Heart left ventricle (tissue), 13 donors: ENCODE data around the gene ARMC2.

Experiments used
- CTCF ChIP-seq, 12 donors: fragments of 200-600 bp; sonication (generic) in 4 of 12; IDR thresholded peaks; one replicate each; pipeline versions ENCODE4 v1.5.0 to v1.8.0; 2018 to 2022; ENCODE audit warnings: antibody characterized with exemption in 12 of 12, mild to moderate bottlenecking in 5 of 12
- POLR2A ChIP-seq, 2 donors: fragments of 450-650 bp; IDR thresholded peaks; one replicate each; pipeline ENCODE4 v1.6.1; 2017; ENCODE audit warnings: antibody characterized with exemption in 2 of 2, mild to moderate bottlenecking in 2 of 2, moderate library complexity in 2 of 2
- donor health status: ischemic (EF 13 %, LVEDD 7.1; RV severe dilation, severe dysfunction).
- donor health status: DM: no; HTN: yes; CAD: no.
- donor health status: DM: no; HTN: no; CAD: no.
- donor health status: ischemic (EF 25% LVEDD 6.9; RV normal size, moderate dysfunction).
- donor health status: ischemic (EF 25% LVEDD 5.7; RV mildly dilated, moderate dysfunction).
- donor health status: ischemic (EF 35%, LVEDD 5.7; RV mildly dilated, moderate dysfunction).
- donor health status: nonischemic (EF 11% LVEDD 7.7; RV severe dilation, severe dysfunction).
- donor health status: DM: yes; HTN: yes; CAD: no.
- donor health status: PGD.
- donor health status: ischemic (EF 29% LVEDD 5.4; RV normal size, mild dysfunction).
- donor health status: nonischemic (EF 23%, LVEDD 6.1; RV moderate dilation, normal function).

DNA sequence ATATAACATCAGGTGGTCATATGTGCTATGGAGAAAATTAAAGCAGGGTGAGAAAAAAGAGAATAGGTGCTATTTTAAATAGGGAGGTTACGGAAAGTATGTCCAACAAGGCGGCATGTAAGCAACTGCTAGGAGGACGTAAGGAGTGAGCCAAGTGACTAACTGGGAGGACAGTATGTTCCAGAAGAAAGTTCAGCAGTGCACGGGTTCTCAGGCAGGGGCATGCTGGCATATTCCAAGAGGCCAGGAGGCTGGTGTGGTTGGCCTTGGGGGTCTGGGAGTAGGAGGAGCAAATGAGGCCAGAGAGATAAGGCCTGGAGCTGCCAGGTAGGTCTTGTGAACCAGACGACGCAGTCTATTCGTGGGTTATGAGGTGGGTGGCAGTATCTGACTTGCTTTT, 112.4 kb downstream of the ARMC2 start:
- TF ChIP-seq CTCF (IDR thresholded peaks at IDR 0.05) (no peak), POLR2A (IDR thresholded peaks at IDR 0.05) (no peak)
